SK-N-SH treated with all-trans-retinoic acid at 6 μM for 48 hours (cell line): ENCODE measurements around the gene DDX19B.

Experiments
- ATAC-seq: fragments of 200-7000 bp; cut with Tn5 transposase; 3 replicates; pipeline ENCODE4 v1.9.1; 2020; ENCODE audit warnings: mild to moderate bottlenecking, moderate library complexity
- ARNTL ChIP-seq: fragments of 450-650 bp; formaldehyde crosslinking; IDR thresholded peaks from 2 replicates; pipeline ENCODE4 v1.5.0; 2020; ENCODE audit warnings: low read depth, mild to moderate bottlenecking, moderate library complexity, borderline replicate concordance
- BACH2 ChIP-seq: fragments of 250-450 bp; sonication (Bioruptor Pico); IDR thresholded peaks from 2 replicates; pipeline ENCODE4 v1.9.0; 2021; ENCODE audit warnings: mild to moderate bottlenecking, borderline replicate concordance
- CSRNP3 ChIP-seq: fragments of 250-450 bp; sonication (Bioruptor Pico); IDR thresholded peaks from 2 replicates; pipeline ENCODE4 v1.5.1; 2021; ENCODE audit warnings: mild to moderate bottlenecking, moderate library complexity
- ESRRG ChIP-seq: fragments of 250-450 bp; sonication (Bioruptor Pico); IDR thresholded peaks from 2 replicates; pipeline ENCODE4 v1.6.1; 2021; ENCODE audit warnings: mild to moderate bottlenecking
- GLIS3 ChIP-seq: fragments of 250-450 bp; sonication (Bioruptor Pico); IDR thresholded peaks from 2 replicates; pipeline ENCODE4 v1.5.0; 2020; ENCODE audit warnings: mild to moderate bottlenecking, moderate library complexity
- ISL1 ChIP-seq: fragments of 250-450 bp; sonication (Bioruptor Pico); IDR thresholded peaks from 2 replicates; pipeline ENCODE4 v2.1.2; 2022; ENCODE audit warnings: mild to moderate bottlenecking, moderate library complexity
- OSR1 ChIP-seq: fragments of 250-450 bp; sonication (Bioruptor Pico); IDR thresholded peaks from 2 replicates; pipeline ENCODE4 v1.8.0; 2022; ENCODE audit warnings: moderate library complexity, mild to moderate bottlenecking, inconsistent platforms
- PATZ1 ChIP-seq: fragments of 250-450 bp; sonication (Bioruptor Pico); IDR thresholded peaks from 2 replicates; pipeline ENCODE4 v1.8.0; 2020; ENCODE audit warnings: mild to moderate bottlenecking, moderate library complexity, borderline replicate concordance
- PPARA ChIP-seq: fragments of 250-450 bp; sonication (Bioruptor Pico); IDR thresholded peaks from 2 replicates; pipeline ENCODE4 v1.5.0; 2020; ENCODE audit warnings: mild to moderate bottlenecking, borderline replicate concordance
- RARB ChIP-seq: fragments of 250-450 bp; sonication (Bioruptor Pico); IDR thresholded peaks from 2 replicates; pipeline ENCODE4 v1.8.0; 2021; ENCODE audit warnings: mild to moderate bottlenecking, moderate library complexity
- TCF4 ChIP-seq: fragments of 250-450 bp; sonication (Bioruptor Pico); IDR thresholded peaks from 2 replicates; pipeline ENCODE4 v1.8.0; 2021; ENCODE audit warnings: mild to moderate bottlenecking, moderate library complexity, borderline replicate concordance
- TOX ChIP-seq: fragments of 250-450 bp; sonication (Bioruptor Pico); IDR thresholded peaks from 2 replicates; pipeline ENCODE4 v1.8.0; 2021; ENCODE audit warnings: mild to moderate bottlenecking, moderate library complexity, borderline replicate concordance
- ZC3H10 ChIP-seq: fragments of 250-450 bp; sonication (Bioruptor Pico); IDR thresholded peaks from 2 replicates; pipeline ENCODE4 v1.5.1; 2021; ENCODE audit warnings: mild to moderate bottlenecking, moderate library complexity
- ZFP3 ChIP-seq: fragments of 250-450 bp; sonication (Bioruptor Pico); IDR thresholded peaks from 2 replicates; pipeline ENCODE4 v1.5.0; 2020; ENCODE audit warnings: mild to moderate bottlenecking, moderate library complexity
- ZFP30 ChIP-seq: fragments of 450-650 bp; formaldehyde crosslinking; IDR thresholded peaks from 2 replicates; pipeline ENCODE4 v1.5.0; 2022; ENCODE audit warnings: mild to moderate bottlenecking, moderate library complexity
- ZNF565 ChIP-seq: fragments of 450-650 bp; formaldehyde crosslinking; conservative IDR thresholded peaks from 2 replicates; pipeline ENCODE4 v1.5.0; 2020; ENCODE audit warnings: low read depth, mild to moderate bottlenecking, moderate library complexity
- ZNF8 ChIP-seq: fragments of 450-650 bp; formaldehyde crosslinking; IDR thresholded peaks from 2 replicates; pipeline ENCODE4 v1.5.0; 2020; ENCODE audit warnings: mild to moderate bottlenecking, moderate library complexity
- TF ChIP-seq, protein P1 (sequence below): fragments of 250-450 bp; sonication (Bioruptor Pico); IDR thresholded peaks from 2 replicates; pipeline ENCODE4 v1.5.1; 2020; ENCODE audit warnings: low read depth, mild to moderate bottlenecking, moderate library complexity
- TF ChIP-seq, protein P2 (sequence below): fragments of 250-450 bp; sonication (Bioruptor Pico); IDR thresholded peaks from 2 replicates; pipeline ENCODE4 v1.5.0; 2020; ENCODE audit warnings: mild to moderate bottlenecking, moderate library complexity

Gene DDX19B

GRCh38 chr16:70341600-70341999 is 42.6 kb downstream of the DDX19B start:
- TF ChIP-seq ZNF8 (no peak), PATZ1 (CRISPR knock-in tag) (no peak), TCF4 (CRISPR knock-in tag) (no peak), TOX (no peak), ESRRG (CRISPR knock-in tag) (no peak), ISL1 (CRISPR knock-in tag) (no peak), CSRNP3 (CRISPR knock-in tag) (no peak), ZFP30 (CRISPR knock-in tag) (no peak), ZFP3 (CRISPR knock-in tag) (no peak), BACH2 (CRISPR knock-in tag) (no peak), OSR1 (CRISPR knock-in tag) (no peak), ZNF565 (CRISPR knock-in tag) (no peak), RARB (no peak), PPARA (CRISPR knock-in tag) (no peak), ZC3H10 (no peak), GLIS3 (CRISPR knock-in tag) (no peak)
- TF ChIP-seq, protein P1, sequence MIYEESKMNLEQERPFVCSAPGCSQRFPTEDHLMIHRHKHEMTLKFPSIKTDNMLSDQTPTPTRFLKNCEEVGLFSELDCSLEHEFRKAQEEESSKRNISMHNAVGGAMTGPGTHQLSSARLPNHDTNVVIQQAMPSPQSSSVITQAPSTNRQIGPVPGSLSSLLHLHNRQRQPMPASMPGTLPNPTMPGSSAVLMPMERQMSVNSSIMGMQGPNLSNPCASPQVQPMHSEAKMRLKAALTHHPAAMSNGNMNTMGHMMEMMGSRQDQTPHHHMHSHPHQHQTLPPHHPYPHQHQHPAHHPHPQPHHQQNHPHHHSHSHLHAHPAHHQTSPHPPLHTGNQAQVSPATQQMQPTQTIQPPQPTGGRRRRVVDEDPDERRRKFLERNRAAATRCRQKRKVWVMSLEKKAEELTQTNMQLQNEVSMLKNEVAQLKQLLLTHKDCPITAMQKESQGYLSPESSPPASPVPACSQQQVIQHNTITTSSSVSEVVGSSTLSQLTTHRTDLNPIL: no peak
- TF ChIP-seq, protein P2, sequence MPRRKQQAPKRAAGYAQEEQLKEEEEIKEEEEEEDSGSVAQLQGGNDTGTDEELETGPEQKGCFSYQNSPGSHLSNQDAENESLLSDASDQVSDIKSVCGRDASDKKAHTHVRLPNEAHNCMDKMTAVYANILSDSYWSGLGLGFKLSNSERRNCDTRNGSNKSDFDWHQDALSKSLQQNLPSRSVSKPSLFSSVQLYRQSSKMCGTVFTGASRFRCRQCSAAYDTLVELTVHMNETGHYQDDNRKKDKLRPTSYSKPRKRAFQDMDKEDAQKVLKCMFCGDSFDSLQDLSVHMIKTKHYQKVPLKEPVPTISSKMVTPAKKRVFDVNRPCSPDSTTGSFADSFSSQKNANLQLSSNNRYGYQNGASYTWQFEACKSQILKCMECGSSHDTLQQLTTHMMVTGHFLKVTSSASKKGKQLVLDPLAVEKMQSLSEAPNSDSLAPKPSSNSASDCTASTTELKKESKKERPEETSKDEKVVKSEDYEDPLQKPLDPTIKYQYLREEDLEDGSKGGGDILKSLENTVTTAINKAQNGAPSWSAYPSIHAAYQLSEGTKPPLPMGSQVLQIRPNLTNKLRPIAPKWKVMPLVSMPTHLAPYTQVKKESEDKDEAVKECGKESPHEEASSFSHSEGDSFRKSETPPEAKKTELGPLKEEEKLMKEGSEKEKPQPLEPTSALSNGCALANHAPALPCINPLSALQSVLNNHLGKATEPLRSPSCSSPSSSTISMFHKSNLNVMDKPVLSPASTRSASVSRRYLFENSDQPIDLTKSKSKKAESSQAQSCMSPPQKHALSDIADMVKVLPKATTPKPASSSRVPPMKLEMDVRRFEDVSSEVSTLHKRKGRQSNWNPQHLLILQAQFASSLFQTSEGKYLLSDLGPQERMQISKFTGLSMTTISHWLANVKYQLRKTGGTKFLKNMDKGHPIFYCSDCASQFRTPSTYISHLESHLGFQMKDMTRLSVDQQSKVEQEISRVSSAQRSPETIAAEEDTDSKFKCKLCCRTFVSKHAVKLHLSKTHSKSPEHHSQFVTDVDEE (CRISPR knock-in tag): no peak
- no peak; the same call in 2 of the 3 replicates for ATAC-seq

- TF ChIP-seq TCF4 (CRISPR knock-in tag): no peak
- TF ChIP-seq PATZ1 (CRISPR knock-in tag): no peak
- no peak for TF ChIP-seq ARNTL
- TF ChIP-seq ZNF8: no peak
- TF ChIP-seq OSR1 (CRISPR knock-in tag): no peak
- TF ChIP-seq, protein P2 (CRISPR knock-in tag): no peak
- TF ChIP-seq ZC3H10: no peak
- TF ChIP-seq, all 23 proteins: peak for 0
- no peak for ATAC-seq
Measured at GRCh38 chr16:70342016-70342415, 43.0 kb downstream of the DDX19B start.
